ENCODE results near the gene NBPF3.
"Not testable (repeated sequence)": the region's sequence is repeated elsewhere in the genome, so short reads cannot be mapped to it uniquely, and the experiment has no call there.

DNA sequence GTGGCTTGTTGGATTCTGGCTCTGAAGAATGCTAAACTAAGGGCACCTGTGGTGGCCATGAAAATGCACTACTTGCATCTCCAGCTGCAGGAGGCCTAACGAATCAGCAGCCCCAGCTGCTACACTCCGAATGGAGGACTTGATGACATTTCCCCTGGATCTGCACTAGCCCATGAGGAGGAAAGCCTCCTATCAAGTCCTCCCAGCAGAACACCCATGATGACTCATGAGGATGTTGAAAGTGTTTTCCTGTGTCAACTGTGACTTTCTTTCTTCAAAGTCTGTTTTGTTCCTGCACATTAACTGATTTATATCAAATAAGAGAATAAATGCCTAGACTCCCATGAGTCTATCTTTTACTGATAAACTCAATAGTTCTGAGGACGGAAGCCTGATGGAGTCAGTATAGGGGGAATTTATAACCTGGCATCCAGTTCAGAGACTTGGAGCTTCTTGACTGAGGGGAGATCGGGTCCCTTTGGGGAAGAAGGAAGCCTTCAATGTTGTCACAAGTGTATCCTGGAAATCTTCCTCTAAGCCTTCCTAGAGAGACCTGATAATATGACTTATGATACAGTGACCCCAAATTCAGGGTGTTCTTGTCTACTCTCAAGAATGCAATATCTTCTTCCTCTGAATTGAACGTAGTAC is 14.2 kb downstream of the NBPF3 start:
- TF ChIP-seq, protein P1, sequence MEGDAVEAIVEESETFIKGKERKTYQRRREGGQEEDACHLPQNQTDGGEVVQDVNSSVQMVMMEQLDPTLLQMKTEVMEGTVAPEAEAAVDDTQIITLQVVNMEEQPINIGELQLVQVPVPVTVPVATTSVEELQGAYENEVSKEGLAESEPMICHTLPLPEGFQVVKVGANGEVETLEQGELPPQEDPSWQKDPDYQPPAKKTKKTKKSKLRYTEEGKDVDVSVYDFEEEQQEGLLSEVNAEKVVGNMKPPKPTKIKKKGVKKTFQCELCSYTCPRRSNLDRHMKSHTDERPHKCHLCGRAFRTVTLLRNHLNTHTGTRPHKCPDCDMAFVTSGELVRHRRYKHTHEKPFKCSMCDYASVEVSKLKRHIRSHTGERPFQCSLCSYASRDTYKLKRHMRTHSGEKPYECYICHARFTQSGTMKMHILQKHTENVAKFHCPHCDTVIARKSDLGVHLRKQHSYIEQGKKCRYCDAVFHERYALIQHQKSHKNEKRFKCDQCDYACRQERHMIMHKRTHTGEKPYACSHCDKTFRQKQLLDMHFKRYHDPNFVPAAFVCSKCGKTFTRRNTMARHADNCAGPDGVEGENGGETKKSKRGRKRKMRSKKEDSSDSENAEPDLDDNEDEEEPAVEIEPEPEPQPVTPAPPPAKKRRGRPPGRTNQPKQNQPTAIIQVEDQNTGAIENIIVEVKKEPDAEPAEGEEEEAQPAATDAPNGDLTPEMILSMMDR (IDR thresholded peaks at IDR 0.05) = not testable (repeated sequence)
- TF ChIP-seq, protein P2, sequence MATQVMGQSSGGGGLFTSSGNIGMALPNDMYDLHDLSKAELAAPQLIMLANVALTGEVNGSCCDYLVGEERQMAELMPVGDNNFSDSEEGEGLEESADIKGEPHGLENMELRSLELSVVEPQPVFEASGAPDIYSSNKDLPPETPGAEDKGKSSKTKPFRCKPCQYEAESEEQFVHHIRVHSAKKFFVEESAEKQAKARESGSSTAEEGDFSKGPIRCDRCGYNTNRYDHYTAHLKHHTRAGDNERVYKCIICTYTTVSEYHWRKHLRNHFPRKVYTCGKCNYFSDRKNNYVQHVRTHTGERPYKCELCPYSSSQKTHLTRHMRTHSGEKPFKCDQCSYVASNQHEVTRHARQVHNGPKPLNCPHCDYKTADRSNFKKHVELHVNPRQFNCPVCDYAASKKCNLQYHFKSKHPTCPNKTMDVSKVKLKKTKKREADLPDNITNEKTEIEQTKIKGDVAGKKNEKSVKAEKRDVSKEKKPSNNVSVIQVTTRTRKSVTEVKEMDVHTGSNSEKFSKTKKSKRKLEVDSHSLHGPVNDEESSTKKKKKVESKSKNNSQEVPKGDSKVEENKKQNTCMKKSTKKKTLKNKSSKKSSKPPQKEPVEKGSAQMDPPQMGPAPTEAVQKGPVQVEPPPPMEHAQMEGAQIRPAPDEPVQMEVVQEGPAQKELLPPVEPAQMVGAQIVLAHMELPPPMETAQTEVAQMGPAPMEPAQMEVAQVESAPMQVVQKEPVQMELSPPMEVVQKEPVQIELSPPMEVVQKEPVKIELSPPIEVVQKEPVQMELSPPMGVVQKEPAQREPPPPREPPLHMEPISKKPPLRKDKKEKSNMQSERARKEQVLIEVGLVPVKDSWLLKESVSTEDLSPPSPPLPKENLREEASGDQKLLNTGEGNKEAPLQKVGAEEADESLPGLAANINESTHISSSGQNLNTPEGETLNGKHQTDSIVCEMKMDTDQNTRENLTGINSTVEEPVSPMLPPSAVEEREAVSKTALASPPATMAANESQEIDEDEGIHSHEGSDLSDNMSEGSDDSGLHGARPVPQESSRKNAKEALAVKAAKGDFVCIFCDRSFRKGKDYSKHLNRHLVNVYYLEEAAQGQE (IDR thresholded peaks at IDR 0.05; ENCODE audit: insufficient read depth in 1 of 2, low read depth in 2 of 2, low read length in 1 of 2) = not testable (repeated sequence)
- not testable (repeated sequence) for TF ChIP-seq POLR2AphosphoS5 (IDR thresholded peaks at IDR 0.05; ENCODE audit: low read depth, low read length); SIN3A (IDR thresholded peaks at IDR 0.05; ENCODE audit: borderline replicate concordance, insufficient read depth, low read depth, low read length); TCF7L2 (IDR thresholded peaks at IDR 0.05; ENCODE audit: low read depth, low read length)
